AG10803 (cell line): ENCODE measurements around the gene CBS.
"Not testable (repeated sequence)": the region's sequence is repeated elsewhere in the genome, so short reads cannot be mapped to it uniquely, and the experiment has no call there.

Experiments
- DNase-seq: peaks from one replicate; pipeline ENCODE4 v3.0.0; 2010; ENCODE audit warnings: low read depth
- H3K4me3 ChIP-seq: 2 replicates; pipeline ENCODE4 v1.5.1; 2011; ENCODE audit warnings: mild to moderate bottlenecking, low read length, control low read depth

Gene CBS

GRCh38 chr21:43075170-43076022, at the start of gene CBS:
CBS (minus strand) TSS chr21:43075835; CDS start chr21:43072193, 3,642 bp downstream.
- H3K4me3 ChIP-seq, DNase-seq: not testable (repeated sequence)

- not testable (repeated sequence) for DNase-seq, H3K4me3 ChIP-seq
These were observed 40.3 kb upstream of the CBS start for GRCh38 chr21:43115956-43116355.

GRCh38 chr21:43114483-43114882, 38.8 kb upstream of the CBS start:
- not testable (repeated sequence) for H3K4me3 ChIP-seq, DNase-seq

- not testable (repeated sequence) for H3K4me3 ChIP-seq, DNase-seq
These were observed 33.4 kb upstream of the CBS start for GRCh38 chr21:43109006-43109405.

- not testable (repeated sequence) for DNase-seq, H3K4me3 ChIP-seq
These were observed 32.5 kb upstream of the CBS start for GRCh38 chr21:43108177-43108576.

GRCh38 chr21:43107794-43108137, 32.1 kb upstream of the CBS start:
- not testable (repeated sequence) for H3K4me3 ChIP-seq, DNase-seq

GRCh38 chr21:43106965-43107793, 31.5 kb upstream of the CBS start, which contains the start of gene U2AF1:
U2AF1 (minus strand) TSS chr21:43107570; CDS start chr21:43107494, 76 bp downstream.
- peak; percentile 3 for DNase-seq
- peak within 1 kb of the TSS; percentile 62 for H3K4me3 ChIP-seq

GRCh38 chr21:43104642-43105041, 29.0 kb upstream of the CBS start:
- DNase-seq, H3K4me3 ChIP-seq: not testable (repeated sequence)

GRCh38 chr21:43102281-43102680, 26.6 kb upstream of the CBS start:
- H3K4me3 ChIP-seq, DNase-seq: not testable (repeated sequence)

GRCh38 chr21:43101676-43102075, 26.0 kb upstream of the CBS start:
- DNase-seq: not testable (repeated sequence)

GRCh38 chr21:43101000-43101399, 25.4 kb upstream of the CBS start:
- not testable (repeated sequence) for H3K4me3 ChIP-seq, DNase-seq

More at GRCh38 chr21:43101676-43102075, 26.0 kb upstream of the CBS start:
- not testable (repeated sequence) for H3K4me3 ChIP-seq

GRCh38 chr21:43091979-43092614, 16.5 kb upstream of the CBS start:
- DNase-seq, H3K4me3 ChIP-seq: not testable (repeated sequence)

- not testable (repeated sequence) for H3K4me3 ChIP-seq, DNase-seq
These were observed 15.3 kb upstream of the CBS start for GRCh38 chr21:43090947-43091346.

GRCh38 chr21:43089463-43089862, 13.8 kb upstream of the CBS start:
- H3K4me3 ChIP-seq: not testable (repeated sequence)

GRCh38 chr21:43082587-43083300, 7.1 kb upstream of the CBS start:
- DNase-seq, H3K4me3 ChIP-seq: not testable (repeated sequence)

More at GRCh38 chr21:43089463-43089862, 13.8 kb upstream of the CBS start:
- DNase-seq: not testable (repeated sequence)

GRCh38 chr21:43076643-43077042, 1.0 kb upstream of the CBS start:
- not testable (repeated sequence) for DNase-seq, H3K4me3 ChIP-seq

- not testable (repeated sequence) for DNase-seq, H3K4me3 ChIP-seq
These were observed 495 bp upstream of the CBS start for GRCh38 chr21:43076023-43076637.

- H3K4me3 ChIP-seq, DNase-seq: not testable (repeated sequence)
These were observed 1.1 kb downstream of the CBS start for GRCh38 chr21:43074401-43075169.
